ENCODE data around the gene HNRNPF. TPM values are rescaled to one million over a fixed set of nuclear protein-coding genes. Genes with fewer than 3 reads are reported as not detected.

Gene HNRNPF, protein sequence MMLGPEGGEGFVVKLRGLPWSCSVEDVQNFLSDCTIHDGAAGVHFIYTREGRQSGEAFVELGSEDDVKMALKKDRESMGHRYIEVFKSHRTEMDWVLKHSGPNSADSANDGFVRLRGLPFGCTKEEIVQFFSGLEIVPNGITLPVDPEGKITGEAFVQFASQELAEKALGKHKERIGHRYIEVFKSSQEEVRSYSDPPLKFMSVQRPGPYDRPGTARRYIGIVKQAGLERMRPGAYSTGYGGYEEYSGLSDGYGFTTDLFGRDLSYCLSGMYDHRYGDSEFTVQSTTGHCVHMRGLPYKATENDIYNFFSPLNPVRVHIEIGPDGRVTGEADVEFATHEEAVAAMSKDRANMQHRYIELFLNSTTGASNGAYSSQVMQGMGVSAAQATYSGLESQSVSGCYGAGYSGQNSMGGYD
- 215 and 341 TPM in 2 replicates for total RNA-seq (ENCODE audit: low replicate concordance)

GRCh38 chr10:43408710-43409384 lies at the start of gene HNRNPF:
HNRNPF (minus strand) TSS chr10:43409186; CDS start chr10:43387884, 21,302 bp downstream.

DNA sequence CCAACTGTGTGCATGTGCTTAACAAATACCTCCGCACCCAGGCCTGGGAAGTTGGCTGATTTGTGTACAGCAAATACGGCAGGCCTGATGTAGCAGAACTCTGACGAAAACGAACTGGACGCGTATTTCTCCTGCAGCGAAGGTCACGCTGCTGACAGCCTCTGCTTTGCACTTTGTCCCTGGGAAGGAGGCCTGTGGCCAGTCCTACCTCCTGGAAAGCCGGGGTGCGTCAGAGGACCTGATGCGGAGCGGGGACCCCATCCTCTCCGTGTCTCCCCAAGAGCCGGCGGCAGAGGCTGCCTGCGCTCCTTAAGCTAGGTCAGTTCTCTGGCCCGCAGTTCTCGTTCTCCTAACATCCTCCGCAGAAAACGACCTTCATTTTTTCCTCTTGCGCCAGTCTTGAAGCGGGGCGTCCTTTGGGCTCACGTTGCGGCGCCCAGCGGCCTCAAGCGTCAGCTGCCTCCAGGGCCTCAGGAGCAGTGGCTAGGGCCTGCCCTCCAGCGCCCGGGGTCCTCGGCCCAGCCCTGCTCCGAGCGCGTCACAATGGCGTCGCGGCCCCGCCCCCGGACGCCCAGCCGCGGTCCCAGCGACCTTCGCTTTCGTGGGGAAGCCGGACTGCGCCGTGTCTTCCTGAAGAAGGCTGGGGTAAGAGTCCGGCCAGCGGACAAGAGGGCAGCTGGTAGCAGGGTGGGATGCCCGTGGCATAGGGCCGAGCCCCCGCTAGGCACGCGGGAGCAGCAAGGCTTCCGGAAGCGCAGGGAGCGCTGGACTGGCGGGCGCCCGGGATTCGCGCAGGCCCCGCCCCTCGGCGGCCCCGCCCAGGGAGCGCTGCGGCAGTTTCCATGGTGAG lies 27.5 kb upstream of the HNRNPF start, which contains the start of gene ZNF487:
TSS of gene ZNF487 (plus strand) at position 821 of the 850 bp plus-strand sequence. CDS start 38,703 bp downstream, outside the sequence.

GRCh38 chr10:43371418-43371817 lies 37.6 kb downstream of the HNRNPF start, which contains the start of gene FXYD4:
FXYD4 (plus strand) TSS chr10:43371636; CDS start chr10:43373747, 2,111 bp downstream.

Other genes starting within 250 kb of the HNRNPF start
- 0.15 and 2.7 TPM in 2 replicates for gene RASGEF1A, start 142.1 kb downstream of the HNRNPF start, total RNA-seq (ENCODE audit: low replicate concordance)
- not detected in 2 replicates for gene FXYD4, start 37.5 kb downstream of the HNRNPF start, total RNA-seq (ENCODE audit: low replicate concordance)
- gene ZNF487, start 27.9 kb upstream of the HNRNPF start, total RNA-seq (ENCODE audit: low replicate concordance): 2.8 and 5.6 TPM in 2 replicates
- gene ZNF239, start 165.4 kb upstream of the HNRNPF start, total RNA-seq (ENCODE audit: low replicate concordance): 3.7 and 6.9 TPM in 2 replicates
- 1.3 and 2.2 TPM in 2 replicates for gene ZNF485, start 197.3 kb upstream of the HNRNPF start, total RNA-seq (ENCODE audit: low replicate concordance)
- 26.5 and 36.9 TPM in 2 replicates for gene ZNF32, start 239.7 kb upstream of the HNRNPF start, total RNA-seq (ENCODE audit: low replicate concordance)